Measurements from ENCODE around the gene DSTYK.

The DSTYK gene

DNA sequence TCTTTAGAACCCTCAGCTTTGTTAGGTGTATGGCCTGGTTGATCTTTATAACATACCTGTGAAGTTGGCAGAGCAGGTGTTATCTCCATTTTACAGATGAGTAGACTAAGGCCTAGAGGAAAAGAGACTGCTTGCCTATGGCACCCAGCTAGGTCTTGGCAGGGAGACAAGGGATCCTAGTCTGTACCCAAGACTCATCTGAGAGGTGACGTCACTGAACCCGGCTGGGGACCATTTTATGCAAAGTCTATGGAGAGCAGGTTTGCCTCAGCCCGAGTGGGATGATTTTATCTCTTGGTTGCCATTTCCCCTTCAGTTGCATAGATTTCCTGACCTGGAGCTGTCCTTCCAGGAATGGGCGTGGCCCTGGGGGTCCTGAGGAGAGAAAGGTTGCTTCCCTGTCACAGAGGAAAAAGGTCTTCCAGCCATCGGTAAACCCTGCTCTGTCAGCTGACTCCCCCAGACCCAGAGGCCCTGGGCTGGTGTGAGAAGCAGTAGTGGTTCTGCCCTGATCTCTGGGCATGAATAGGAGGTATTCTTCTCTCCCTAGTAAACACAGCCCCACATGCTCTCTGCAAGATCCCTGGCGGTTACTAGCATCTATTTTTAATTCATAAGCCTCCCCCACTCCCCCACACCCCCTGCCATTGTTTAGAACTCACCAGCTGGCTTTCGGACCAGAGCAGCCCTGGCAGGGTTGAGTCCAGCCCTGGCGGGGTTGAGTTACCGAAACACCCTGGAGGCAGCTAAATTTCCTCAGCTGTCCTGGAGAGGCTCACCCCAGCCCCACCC, 35.8 kb upstream of the DSTYK start:
- H3K4me3 ChIP-seq (ENCODE audit: low read depth, low read length) = no peak overlapping the region
- TF ChIP-seq, protein P1, sequence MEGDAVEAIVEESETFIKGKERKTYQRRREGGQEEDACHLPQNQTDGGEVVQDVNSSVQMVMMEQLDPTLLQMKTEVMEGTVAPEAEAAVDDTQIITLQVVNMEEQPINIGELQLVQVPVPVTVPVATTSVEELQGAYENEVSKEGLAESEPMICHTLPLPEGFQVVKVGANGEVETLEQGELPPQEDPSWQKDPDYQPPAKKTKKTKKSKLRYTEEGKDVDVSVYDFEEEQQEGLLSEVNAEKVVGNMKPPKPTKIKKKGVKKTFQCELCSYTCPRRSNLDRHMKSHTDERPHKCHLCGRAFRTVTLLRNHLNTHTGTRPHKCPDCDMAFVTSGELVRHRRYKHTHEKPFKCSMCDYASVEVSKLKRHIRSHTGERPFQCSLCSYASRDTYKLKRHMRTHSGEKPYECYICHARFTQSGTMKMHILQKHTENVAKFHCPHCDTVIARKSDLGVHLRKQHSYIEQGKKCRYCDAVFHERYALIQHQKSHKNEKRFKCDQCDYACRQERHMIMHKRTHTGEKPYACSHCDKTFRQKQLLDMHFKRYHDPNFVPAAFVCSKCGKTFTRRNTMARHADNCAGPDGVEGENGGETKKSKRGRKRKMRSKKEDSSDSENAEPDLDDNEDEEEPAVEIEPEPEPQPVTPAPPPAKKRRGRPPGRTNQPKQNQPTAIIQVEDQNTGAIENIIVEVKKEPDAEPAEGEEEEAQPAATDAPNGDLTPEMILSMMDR (IDR thresholded peaks at IDR 0.05; ENCODE audit: low read depth, low read length) = no peak

DNA sequence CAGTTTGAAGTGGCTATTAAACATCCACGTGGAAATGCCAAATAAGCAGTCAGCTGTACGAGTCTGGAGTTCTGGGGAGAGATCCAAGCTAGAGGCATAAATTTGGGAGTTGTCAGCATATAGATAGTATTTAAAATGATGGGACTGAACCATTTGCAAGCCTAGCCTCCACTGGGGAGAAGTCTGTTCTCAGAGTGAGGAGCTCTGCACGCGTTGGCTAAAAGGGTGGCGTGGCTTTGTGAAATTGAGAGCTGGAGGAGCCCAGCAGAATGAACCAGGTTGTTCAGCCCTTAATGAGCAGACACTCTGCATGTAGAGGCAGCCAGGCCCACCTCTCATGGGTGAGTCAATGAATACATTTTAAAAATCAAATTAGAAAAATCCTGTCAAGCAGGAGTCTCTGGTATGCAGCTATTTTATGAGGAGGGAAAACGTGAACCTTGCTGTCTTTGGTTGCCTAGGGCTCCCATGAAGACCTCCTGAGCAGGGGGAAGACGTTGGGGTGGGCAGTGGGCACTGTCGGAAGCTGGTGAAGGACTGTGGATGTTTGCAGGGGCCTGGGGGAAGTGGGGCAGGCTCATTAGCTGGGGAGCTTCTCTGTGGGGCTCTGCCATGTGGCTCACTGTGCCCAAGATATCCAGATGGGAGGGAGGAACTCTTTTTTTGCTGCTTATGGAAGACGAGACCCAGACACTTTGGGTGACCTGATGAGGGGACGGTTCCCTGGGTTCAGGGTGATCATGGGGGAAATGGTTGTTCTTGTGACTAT, 35.0 kb upstream of the DSTYK start:
- H3K4me3 ChIP-seq (ENCODE audit: low read depth, low read length) = no peak overlapping the region
- TF ChIP-seq, protein P1 (IDR thresholded peaks at IDR 0.05; ENCODE audit: low read depth, low read length) = no peak

DNA sequence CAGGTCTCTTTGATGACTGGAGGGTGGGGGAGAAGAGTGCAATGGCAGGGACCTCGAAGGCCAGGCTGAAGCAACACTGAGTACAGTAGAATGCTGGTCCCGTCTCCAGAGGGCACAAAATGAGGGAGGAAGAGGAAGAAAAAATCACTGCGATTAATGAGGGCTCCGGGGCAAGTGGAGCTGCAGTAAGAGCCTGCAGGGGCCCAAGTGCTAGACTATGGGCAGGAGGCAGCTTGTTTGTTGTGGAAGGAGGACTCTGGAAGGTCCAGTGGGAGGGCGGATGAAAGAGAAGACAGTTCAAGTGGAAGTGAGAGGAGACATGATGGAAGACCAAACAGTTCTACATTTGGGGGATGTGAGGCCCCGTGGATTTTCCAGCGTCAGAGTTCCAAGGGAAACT, 33.6 kb upstream of the DSTYK start:
- H3K4me3 ChIP-seq (ENCODE audit: low read depth, low read length) = no peak overlapping the region
- TF ChIP-seq, protein P1 (IDR thresholded peaks at IDR 0.05; ENCODE audit: low read depth, low read length) = no peak

GRCh38 chr1:205244384-205244783, 32.9 kb upstream of the DSTYK start:
- TF ChIP-seq, protein P1 (IDR thresholded peaks at IDR 0.05; ENCODE audit: low read depth, low read length) = no peak
- no peak overlapping the region for H3K4me3 ChIP-seq (ENCODE audit: low read depth, low read length)

- no peak overlapping the region for H3K4me3 ChIP-seq (ENCODE audit: low read depth, low read length)
- TF ChIP-seq, protein P1 (IDR thresholded peaks at IDR 0.05; ENCODE audit: low read depth, low read length) = no peak
Observed at GRCh38 chr1:205243350-205244191, 32.1 kb upstream of the DSTYK start.

DNA sequence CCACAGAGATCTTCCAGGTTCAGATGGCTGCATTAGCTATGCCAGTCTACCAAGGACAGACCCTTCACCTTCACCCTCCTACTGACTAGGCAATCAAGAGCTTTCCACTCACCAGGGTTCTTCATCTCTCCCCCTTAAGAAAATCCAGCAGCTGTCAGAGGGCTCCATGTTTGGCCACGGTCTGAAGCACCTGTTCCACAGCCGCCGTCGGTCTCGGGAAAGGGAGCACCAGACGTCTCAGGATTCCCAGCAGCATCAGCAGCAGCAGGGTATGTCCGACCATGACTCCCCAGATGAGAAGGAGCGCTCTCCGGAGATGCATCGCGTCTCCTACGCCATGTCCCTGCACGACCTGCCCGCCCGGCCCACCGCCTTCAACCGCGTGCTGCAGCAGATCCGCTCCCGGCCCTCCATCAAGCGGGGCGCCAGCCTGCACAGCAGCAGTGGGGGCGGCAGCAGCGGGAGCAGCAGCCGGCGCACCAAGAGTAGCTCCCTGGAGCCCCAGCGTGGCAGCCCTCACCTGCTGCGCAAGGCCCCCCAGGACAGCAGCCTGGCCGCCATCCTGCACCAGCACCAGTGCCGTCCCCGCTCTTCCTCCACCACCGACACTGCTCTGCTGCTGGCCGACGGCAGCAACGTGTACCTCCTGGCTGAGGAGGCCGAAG, 30.0 kb upstream of the DSTYK start:
- H3K4me3 ChIP-seq (ENCODE audit: low read depth, low read length) = no peak overlapping the region
- TF ChIP-seq, protein P1 (IDR thresholded peaks at IDR 0.05; ENCODE audit: low read depth, low read length) = no peak

All from WI38 (cell line).